Mesenteric fat pad (tissue), 1 donor: Measurements from ENCODE around the gene LRFN3. TPM values are rescaled to one million over a fixed set of nuclear protein-coding genes. Genes with fewer than 3 reads are reported as not detected.
"Not testable (repeated sequence)": the region's sequence is repeated elsewhere in the genome, so short reads cannot be mapped to it uniquely, and the experiment has no call there.

Experiments used
- DNase-seq: peaks from one replicate; pipeline ENCODE4 v3.0.0-alpha.2; 2020; ENCODE audit warnings: low spot score
- total RNA-seq: library from RNA; stranded (reverse); fragmentation: NEBNext Ultra II Directional; extraction: Animal tissue kit (Norgen Biotek cat#: 25700); gene quantifications from one replicate; pipeline ENCODE4 v1.2.1, GENCODE V29; 2021
- donor health status: DM: yes; HTN: yes; CAD: no.

LRFN3 gene
- total RNA-seq, 1 donor from 2014 or later, result 11.5 TPM

GRCh38 chr19:35973487-35973886 lies 37.3 kb downstream of the LRFN3 start:
- DNase-seq, result no peak

- DNase-seq, result no peak
Observed at GRCh38 chr19:35975608-35976214, 39.5 kb downstream of the LRFN3 start.

- no peak for DNase-seq
Observed at GRCh38 chr19:35977446-35978222, 41.5 kb downstream of the LRFN3 start.

GRCh38 chr19:35978271-35978670 lies 42.1 kb downstream of the LRFN3 start:
- no peak for DNase-seq

- DNase-seq, result no peak
Observed at GRCh38 chr19:35978832-35979365, 42.7 kb downstream of the LRFN3 start.

GRCh38 chr19:35980997-35981396 lies 44.8 kb downstream of the LRFN3 start:
- not testable (repeated sequence) for DNase-seq

GRCh38 chr19:35983177-35983576 lies 47.0 kb downstream of the LRFN3 start:
- DNase-seq, result no peak

GRCh38 chr19:35986111-35986510 lies 49.9 kb downstream of the LRFN3 start:
- no peak for DNase-seq

GRCh38 chr19:35986664-35987570 lies 50.7 kb downstream of the LRFN3 start:
- no peak for DNase-seq

- DNase-seq, result no peak
Observed at GRCh38 chr19:35987571-35987896, 51.4 kb downstream of the LRFN3 start.

GRCh38 chr19:35988824-35989223 lies 52.6 kb downstream of the LRFN3 start:
- DNase-seq, result no peak

GRCh38 chr19:35990156-35990555 lies 54.0 kb downstream of the LRFN3 start:
- no peak for DNase-seq

GRCh38 chr19:35990771-35991730 lies 54.9 kb downstream of the LRFN3 start:
- DNase-seq, result no peak

- DNase-seq, result no peak
Observed at GRCh38 chr19:35991731-35992450, 55.7 kb downstream of the LRFN3 start.

GRCh38 chr19:35992907-35993765 lies 57.0 kb downstream of the LRFN3 start:
- DNase-seq, result no peak

- DNase-seq, result no peak
Observed at GRCh38 chr19:35993923-35994598, 57.9 kb downstream of the LRFN3 start.
